ENCODE data around the gene ZGLP1. TPM values are rescaled to one million over a fixed set of nuclear protein-coding genes. Genes with fewer than 3 reads are reported as not detected.
A peak's percentile ranks its signal among the peaks of the same experiment; 100 is the strongest.
"Not testable (repeated sequence)": the region's sequence is repeated elsewhere in the genome, so short reads cannot be mapped to it uniquely, and the experiment has no call there.

ZGLP1 gene
- total RNA-seq, 1 donor: 0.63 TPM

DNA sequence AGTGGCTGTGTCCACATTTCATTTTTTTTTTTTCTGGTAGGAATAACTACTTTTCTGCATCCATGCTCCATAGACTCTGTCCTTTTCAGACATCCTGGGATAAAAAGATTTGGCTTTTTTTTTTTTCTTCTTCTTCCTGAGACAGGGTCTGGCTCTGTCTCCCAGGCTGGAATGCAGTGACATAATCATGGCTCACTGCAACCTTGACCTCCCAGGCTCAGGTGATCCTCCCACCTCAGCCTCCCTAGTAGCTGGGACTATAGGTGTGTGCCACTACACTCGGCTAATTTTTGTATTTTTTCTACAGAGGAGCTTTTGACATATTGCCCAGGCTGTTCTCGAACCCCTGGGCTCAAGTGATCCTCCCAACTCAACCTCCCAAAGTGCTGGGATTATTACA, 33.9 kb upstream of the ZGLP1 start:
- DNase-seq (ENCODE audit: low read depth): no peak
- TF ChIP-seq, protein P1, sequence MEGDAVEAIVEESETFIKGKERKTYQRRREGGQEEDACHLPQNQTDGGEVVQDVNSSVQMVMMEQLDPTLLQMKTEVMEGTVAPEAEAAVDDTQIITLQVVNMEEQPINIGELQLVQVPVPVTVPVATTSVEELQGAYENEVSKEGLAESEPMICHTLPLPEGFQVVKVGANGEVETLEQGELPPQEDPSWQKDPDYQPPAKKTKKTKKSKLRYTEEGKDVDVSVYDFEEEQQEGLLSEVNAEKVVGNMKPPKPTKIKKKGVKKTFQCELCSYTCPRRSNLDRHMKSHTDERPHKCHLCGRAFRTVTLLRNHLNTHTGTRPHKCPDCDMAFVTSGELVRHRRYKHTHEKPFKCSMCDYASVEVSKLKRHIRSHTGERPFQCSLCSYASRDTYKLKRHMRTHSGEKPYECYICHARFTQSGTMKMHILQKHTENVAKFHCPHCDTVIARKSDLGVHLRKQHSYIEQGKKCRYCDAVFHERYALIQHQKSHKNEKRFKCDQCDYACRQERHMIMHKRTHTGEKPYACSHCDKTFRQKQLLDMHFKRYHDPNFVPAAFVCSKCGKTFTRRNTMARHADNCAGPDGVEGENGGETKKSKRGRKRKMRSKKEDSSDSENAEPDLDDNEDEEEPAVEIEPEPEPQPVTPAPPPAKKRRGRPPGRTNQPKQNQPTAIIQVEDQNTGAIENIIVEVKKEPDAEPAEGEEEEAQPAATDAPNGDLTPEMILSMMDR (IDR thresholded peaks at IDR 0.05; ENCODE audit: insufficient read depth, low read length): no peak
- H3K4me3 ChIP-seq (ENCODE audit: low read depth, low read length): no peak overlapping the region

DNA sequence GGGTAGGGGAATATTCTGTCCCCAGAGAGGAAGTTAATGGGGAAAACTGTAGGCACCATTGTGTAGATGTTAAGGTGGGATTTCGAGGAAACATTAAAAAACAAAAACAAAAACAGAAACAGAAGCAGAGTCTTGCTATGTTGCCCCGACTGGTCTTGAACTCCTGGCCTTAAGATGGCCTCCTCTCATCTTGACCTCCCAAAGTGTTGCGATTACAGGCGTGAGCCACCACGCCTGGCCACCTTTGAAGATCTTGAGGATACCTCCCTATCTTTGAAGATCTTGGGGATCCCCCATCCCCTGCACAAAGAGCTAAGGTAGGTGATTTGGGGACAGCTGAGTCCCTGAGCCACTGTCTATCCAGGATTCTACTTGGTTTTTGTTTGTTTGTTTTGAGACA, 30.4 kb upstream of the ZGLP1 start:
- DNase-seq (ENCODE audit: low read depth): no peak
- no peak overlapping the region for H3K4me3 ChIP-seq (ENCODE audit: low read depth, low read length)
- TF ChIP-seq, protein P1 (IDR thresholded peaks at IDR 0.05; ENCODE audit: insufficient read depth, low read length): no peak

DNA sequence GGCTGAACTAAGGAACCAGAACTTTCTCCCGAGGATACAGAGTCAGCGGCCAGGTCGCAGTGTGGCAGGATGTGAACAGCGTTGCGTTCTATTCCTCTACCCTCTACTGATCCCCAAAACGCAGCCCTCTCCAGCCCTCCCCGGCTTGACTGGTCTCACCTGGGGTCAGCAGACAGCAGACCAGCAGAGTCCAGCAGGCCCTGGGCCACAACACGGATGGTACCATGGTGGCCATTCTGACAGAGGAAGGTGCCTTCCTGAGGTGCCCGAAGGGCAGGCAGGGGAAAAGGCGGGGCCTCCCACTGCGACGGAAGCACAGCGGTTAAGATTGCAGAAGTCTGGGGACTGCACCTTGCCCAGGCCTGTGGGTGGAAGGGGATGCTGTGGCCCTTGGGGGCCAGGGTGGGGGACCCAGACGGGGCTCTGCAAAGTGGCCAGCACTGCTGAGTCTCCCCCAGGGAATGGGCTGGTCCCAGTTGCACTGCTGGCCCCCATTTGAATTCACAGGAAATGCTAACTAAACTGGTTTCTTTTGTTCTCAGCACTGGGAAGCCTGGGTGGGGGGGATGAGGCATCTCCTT, 29.9 kb upstream of the ZGLP1 start, which contains the start of gene ICAM3:
Gene ICAM3 (minus strand): TSS at position 245 of the 581 bp plus-strand sequence. CDS start 10 bp downstream, at position 235.
- no peak within 1 kb of the TSS for H3K4me3 ChIP-seq (ENCODE audit: low read depth, low read length)
- TF ChIP-seq, protein P1 (IDR thresholded peaks at IDR 0.05; ENCODE audit: insufficient read depth, low read length): no peak
- DNase-seq (ENCODE audit: low read depth): no peak

DNA sequence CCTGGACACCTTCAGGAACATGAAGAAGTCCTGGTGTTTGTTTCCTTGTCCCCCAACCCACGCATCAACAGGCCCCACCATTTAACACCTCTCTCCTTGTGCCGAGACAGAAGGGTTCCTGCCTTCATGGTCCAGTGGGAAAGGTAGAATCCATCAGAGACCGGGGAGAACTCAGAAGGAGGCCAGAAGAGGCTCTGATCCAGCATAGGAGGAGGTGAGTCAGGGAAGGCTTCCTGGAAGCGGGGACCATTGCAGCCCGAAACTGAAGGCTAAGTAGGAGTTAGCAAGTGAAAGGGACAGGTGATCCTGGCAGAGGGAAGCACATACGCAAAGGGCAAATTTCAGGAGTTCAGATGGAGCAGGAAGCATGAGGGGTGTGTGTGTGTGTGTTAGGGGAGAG, 29.3 kb upstream of the ZGLP1 start:
- H3K4me3 ChIP-seq (ENCODE audit: low read depth, low read length): no peak overlapping the region
- TF ChIP-seq, protein P1 (IDR thresholded peaks at IDR 0.05; ENCODE audit: insufficient read depth, low read length): no peak
- DNase-seq (ENCODE audit: low read depth): no peak

- not testable (repeated sequence) for H3K4me3 ChIP-seq (ENCODE audit: low read depth, low read length); DNase-seq (ENCODE audit: low read depth)
These were observed 27.1 kb upstream of the ZGLP1 start for GRCh38 chr19:10336725-10337124.

- TF ChIP-seq, protein P1 (IDR thresholded peaks at IDR 0.05; ENCODE audit: insufficient read depth, low read length): no peak
- no peak overlapping the region for H3K4me3 ChIP-seq (ENCODE audit: low read depth, low read length)
- no peak for DNase-seq (ENCODE audit: low read depth)
These were observed 25.9 kb upstream of the ZGLP1 start for GRCh38 chr19:10335352-10335985.

- TF ChIP-seq, protein P1 (IDR thresholded peaks at IDR 0.05; ENCODE audit: insufficient read depth, low read length): peak; percentile 7
- DNase-seq (ENCODE audit: low read depth): peak; percentile 93
- peak overlapping the region; percentile 88 for H3K4me3 ChIP-seq (ENCODE audit: low read depth, low read length)
These were observed 25.2 kb upstream of the ZGLP1 start for GRCh38 chr19:10334588-10335351.

Measured in fibroblast of the aortic adventitia (primary cell).